ENCODE data around the gene PPP2R1B.

DNA sequence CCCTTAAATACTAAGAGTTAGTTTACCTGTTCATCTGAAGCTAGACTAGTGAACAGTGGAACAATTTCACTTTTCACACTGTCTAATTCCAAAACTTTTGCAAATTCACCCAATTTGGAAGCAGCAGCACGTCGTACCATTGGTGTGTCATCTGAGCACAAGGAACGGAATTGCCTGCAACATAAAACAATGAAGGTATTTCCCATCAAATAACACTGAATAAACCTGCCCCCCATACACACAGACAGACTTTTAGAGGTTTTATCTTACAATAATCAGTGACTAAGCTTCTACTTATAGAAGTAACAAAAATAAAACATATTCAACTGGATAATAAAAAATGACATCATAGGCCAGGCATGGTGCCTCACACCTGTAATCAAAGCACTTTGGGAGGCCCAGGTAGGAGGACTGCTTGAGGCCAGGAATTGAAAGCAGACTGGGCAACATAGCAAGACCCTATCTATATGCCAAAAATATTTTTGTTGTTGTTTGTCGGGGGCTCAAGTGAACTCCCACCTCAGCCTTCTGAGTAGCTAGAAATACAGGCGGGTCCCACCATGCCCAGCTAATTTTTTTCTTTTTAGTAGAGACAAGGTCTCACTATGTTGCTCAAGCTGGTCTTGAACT, 6.3 kb downstream of the PPP2R1B start:
- no peak for TF ChIP-seq POLR2A (IDR thresholded peaks at IDR 0.05)
- no peak for TF ChIP-seq CTCF (IDR thresholded peaks at IDR 0.05)
